GM21737 (cell line): ENCODE measurements around the gene VPS36.
"Not testable (repeated sequence)": the region's sequence is repeated elsewhere in the genome, so short reads cannot be mapped to it uniquely, and the experiment has no call there.

ENCODE experiments used
- ATAC-seq: cut with Tn5 transposase; IDR thresholded peaks from one replicate; pipeline ENCODE4 v1.9.1; 2021; ENCODE audit warnings: mild to moderate bottlenecking, moderate library complexity; ENCODE audit not compliant: unreplicated experiment

VPS36 gene

DNA sequence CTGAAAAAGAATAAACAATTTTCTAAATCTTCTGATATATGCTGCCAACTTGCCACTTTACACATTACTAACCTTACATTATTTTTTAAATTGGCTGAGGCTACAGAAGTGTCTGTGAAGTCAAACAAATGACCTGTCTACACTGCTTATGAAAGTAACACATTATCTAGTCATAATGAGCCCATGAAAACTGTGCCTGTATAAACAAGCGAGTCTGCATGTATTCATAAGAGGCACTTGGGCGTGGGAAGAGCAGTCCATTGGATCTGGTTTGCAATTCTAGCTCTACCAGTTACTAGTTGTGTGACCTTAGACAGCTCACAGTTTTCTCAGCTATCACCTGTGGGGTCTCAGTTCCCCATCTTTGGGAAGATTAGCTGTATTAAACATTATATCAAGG lies 3.1 kb downstream of the VPS36 start:
- ATAC-seq, result no peak

DNA sequence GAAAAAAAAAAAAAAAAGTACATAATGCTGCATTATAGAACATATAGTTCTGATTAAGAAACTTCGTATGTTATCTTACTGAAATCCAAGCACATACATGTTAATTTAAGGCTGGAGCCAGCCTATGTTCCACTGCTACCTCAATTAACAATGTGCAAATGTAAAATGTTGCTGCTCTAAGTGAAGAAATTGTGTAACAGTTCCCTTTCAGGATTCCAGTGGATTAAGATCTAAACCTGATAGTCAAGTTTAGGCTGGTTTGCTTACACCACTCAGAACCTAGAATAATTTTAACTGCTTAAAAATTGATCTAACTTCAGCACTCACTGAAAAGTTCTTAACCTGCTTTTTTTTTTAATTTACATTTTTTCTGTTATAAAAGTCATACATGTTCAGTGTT lies 4.2 kb downstream of the VPS36 start:
- ATAC-seq, result no peak

DNA sequence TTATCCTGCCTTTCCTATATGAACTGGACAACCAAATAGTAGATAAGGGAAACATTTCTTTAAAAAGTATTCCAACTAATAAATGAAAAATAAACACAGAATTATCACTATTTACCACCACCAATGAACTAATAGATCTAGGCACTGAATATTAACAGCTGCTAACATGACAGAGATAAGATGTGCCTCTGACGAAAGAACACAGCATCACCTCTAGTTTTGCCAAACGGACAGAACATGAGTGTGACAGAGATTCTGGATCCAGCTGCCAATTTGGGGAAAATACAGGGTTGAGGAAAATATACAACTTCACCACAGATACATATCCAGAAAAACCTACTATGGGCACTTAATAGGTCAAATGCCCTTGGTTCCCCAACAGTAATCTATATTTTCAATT lies 18.0 kb downstream of the VPS36 start:
- ATAC-seq, result no peak

DNA sequence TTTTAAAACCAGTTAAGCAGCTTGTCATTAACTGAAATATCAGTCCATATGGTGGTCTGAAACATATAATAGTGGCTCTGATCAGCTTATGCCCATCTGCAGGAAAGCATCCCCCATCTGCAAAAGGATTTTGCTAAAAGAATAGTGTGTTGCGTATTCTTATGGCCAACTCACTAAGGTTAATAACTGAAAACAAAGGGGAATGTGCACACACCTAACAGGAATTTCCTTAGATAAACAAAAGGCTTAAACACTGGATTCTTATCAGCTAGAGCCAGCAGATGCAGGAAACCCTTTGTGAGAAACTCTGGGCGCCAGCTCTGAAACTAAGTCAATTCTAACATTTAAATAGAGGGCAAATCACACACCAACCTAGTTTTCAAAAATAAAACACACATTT lies 22.1 kb downstream of the VPS36 start:
- ATAC-seq, result no peak

GRCh38 chr13:52421216-52421615 lies 29.2 kb downstream of the VPS36 start:
- no peak for ATAC-seq

GRCh38 chr13:52419080-52419479 lies 31.4 kb downstream of the VPS36 start:
- ATAC-seq, result no peak

DNA sequence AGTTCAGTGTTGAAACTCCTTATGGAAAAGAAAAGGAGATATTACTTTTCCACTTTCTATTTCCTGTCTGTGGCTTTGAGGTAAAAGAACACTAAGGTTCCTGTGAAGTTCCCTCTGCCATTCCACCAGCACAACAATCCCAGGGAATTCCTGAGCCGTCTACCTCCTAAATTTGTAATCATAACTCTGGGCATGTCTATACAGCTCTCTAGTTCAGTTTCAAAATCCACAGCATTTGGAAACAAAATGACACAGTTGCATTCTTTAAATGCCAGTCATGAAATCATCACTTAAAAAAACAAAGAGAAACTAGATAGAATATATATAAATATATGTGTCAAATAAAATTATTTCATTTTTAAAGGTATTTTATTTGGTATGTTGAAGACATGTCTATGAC lies 35.5 kb downstream of the VPS36 start:
- ATAC-seq, result no peak

DNA sequence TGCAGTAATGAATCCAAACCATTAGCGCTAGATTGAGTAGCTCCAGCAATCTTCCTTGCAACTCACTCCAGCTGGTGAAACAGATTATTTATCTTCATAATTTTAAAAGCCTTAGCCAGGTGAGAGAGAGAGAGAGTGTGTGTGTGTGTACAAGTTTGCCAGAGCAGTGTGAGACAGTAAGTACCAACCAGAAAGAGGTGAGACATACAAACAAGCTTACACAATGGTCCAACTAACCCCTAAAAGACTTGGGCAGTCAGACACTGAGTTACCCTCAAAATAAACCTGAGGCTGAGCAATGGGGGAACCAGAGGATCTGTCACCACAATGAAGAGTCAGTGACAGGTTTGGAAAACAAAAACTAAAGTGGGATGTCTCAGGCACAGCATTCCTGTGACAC lies 36.4 kb downstream of the VPS36 start:
- ATAC-seq, result no peak

DNA sequence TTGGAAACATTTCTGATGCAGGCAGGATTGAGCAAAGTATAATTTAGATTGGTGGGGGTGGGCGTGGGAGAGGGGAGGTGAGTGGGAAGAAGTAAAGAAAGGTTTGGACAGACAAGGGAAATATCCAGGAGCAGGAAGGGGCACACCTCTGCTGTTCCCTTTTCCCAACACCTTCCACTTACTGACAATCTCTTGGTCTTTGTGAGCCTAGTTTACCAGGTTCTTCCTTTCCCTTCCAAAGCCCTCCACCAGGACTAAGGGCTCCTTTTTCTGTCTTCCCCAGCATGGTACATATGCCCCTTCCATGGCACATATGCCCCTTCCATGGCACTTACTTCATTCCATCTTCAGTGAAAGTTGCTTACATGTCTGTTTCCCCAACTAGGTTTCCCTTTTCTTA lies 38.3 kb downstream of the VPS36 start:
- ATAC-seq, result no peak

DNA sequence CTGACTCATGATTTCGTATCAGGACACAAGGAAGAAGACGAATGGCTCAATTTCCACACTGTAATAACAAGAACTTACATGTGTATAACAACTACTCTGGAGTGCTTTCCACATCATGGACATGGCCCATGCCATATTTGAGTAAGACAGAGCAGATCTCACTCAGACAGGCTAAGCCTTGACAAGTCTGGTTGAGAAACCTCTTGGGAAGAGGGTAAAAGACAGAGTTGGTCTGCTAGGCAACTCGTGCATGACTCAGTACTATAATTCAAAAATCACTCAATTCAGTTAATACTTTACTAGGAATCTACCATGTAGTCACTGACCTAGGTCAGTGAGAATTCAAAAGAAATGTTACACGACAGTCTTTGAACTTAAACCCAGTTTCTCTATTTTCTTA lies 38.8 kb downstream of the VPS36 start:
- peak; percentile 87 for ATAC-seq

DNA sequence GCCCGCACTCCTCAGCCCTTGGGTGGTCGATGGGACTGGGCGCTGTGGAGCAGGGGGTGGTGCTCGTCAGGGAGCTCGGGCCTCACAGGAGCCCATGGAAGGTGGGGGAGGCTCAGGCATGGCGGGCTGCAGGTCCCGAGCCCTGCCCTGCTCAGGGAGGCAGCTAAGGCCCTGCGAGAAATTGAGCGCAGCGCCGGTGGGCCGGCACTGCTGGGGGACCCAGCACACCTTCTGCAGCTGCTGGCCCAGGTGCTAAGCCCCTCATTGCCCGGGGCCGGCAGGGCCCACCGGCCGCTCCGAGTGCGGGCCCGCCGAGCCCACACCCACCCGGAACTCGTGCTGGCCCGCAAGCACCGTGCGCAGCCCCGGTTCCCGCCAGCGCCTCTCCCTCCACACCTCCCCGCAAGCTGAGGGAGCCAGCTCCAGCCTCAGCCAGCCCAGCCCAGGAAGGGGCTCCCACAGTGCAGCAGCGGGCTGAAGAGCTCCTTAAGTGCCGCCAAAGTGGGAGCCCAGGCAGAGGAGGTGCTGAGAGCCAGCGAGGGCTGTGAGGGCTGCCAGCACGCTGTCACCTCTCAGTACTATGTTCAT lies 42.3 kb downstream of the VPS36 start:
- ATAC-seq, result not testable (repeated sequence)

DNA sequence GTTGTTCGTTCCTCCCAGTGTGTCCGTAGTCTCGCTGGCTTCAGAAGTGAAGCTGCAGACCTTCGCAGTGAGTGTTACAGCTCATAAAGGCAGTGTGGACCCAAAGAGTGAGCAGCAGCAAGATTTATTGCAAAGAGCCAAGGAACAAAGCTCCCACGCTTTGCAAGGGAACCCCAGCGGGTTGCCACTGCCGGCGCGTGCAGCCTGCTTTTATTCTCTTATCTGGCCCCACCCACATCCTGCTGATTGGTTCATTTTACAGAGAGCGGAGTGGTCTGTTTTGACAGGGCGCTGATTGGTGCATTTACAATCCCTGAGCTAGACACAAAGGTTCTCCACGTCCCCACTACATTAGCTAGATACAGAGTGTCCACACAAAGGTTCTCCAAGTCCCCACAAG lies 43.0 kb downstream of the VPS36 start:
- not testable (repeated sequence) for ATAC-seq

GRCh38 chr13:52406629-52407028 lies 43.8 kb downstream of the VPS36 start:
- no peak for ATAC-seq

GRCh38 chr13:52405767-52406494 lies 44.5 kb downstream of the VPS36 start, which contains the start of gene THSD1:
Gene THSD1, minus strand, starts transcription at chr13:52406172. Its CDS starts 3,572 bp downstream, at chr13:52402600.
- no peak for ATAC-seq

DNA sequence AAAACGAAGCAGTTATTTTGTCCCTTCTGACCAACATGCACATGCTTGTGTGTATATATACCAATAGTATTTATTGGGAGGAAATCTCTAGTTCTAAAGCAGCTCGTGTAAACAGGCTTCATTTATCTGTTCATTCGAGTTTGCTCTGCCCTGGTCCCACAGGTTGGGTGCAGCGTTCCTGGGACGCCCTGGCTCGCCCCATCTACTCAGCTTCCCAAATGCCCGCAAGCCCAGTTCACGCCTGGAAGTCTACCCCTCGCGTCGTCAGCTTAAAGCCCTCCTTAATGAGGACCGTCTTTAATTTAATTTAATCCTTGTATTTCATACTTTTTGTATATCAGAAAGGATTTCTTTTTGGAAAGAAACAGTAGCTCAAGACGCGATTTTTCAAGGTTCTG lies 45.1 kb downstream of the VPS36 start:
- ATAC-seq, result no peak

DNA sequence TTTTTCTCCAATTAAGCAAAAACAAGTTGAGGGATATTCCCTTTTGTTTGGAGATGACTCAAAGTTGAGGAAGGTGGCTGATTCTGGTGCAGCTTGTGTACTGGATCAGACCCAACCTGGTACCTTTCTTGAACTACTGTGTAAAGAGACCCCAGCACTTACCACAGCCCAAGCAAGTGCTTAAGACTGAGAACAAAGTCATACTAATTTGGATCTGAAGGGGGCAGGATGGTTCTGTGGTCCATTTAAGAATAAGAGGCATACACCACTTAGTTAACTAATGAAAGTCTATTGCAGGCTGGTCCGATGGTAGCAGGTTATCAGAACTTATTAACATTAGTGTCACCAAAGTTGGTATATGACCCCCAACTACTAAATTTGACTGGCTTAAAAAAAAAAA lies 50.7 kb downstream of the VPS36 start:
- ATAC-seq, result no peak

- no peak for ATAC-seq
Measured at GRCh38 chr13:52399046-52399445, 51.4 kb downstream of the VPS36 start.

DNA sequence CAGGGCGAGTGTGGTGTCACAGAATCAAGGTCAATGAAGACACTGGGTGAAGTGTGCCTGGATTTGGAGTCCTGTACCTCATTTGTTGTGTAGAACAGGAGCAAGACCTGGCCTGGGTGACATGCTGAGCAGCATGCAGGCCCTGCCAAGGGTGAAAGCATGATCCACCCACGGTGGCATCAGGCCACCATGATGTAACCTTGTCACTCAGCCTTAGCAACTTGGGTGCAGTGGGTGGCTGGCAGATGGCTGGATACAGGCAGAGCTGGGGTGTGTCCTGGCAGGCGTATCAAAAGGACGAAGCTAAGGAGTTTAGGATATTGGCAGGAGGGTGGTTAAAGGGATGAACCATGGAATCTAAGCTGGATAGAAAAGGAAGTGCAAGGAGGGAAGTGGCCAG lies 54.7 kb downstream of the VPS36 start:
- no peak for ATAC-seq

GRCh38 chr13:52394586-52394985 lies 55.8 kb downstream of the VPS36 start:
- no peak for ATAC-seq

- no peak for ATAC-seq
Measured at GRCh38 chr13:52393572-52394357, 56.7 kb downstream of the VPS36 start.

DNA sequence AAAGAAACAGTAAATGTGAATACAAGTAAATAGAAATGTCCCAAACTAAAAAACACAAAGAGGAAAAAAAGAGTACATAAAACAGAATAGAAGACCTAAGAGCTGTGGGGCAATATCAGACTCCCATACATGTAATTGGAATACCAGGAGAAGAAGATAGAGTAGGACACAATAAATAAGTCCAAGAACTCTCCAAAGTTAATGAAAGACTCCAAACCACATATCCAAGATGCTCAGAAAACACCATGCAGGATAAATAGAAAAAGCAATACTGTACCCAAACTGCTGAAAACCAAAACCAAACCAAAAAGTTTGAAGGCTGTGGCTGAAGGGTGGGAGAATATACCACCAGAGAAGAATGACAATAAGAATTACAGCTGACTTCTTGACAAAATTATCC lies 62.7 kb downstream of the VPS36 start:
- no peak for ATAC-seq

DNA sequence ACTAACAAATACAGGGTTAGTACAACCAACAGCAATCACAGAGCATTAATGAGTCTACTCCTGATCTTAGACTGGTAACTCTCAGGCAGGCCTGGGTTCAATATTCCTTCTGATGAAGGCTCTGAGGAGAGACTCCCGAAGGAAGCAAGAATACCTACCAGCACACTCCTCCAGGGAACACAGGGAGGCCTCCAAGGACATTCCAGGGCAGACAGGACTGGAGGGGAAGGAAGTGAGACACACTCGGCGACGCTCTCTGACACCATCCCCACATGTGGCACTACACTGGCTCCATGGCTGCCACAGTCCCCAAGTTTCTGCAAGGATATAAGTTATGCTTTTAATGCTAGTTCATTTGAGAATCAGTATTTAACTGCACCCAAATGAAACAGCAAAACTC lies 64.6 kb downstream of the VPS36 start:
- no peak for ATAC-seq
